CD4-positive, alpha-beta T cell treated with Interleukin-2 at 100 ng/mL for 4 hours (primary cell): Measurements from ENCODE around the gene ACP2.
"Not testable (repeated sequence)": the region's sequence is repeated elsewhere in the genome, so short reads cannot be mapped to it uniquely, and the experiment has no call there.

Experiments
- DNase-seq: peaks from one replicate; pipeline ENCODE4 v3.0.0-alpha.2; 2020; ENCODE audit warnings: low spot score

ACP2 gene

DNA sequence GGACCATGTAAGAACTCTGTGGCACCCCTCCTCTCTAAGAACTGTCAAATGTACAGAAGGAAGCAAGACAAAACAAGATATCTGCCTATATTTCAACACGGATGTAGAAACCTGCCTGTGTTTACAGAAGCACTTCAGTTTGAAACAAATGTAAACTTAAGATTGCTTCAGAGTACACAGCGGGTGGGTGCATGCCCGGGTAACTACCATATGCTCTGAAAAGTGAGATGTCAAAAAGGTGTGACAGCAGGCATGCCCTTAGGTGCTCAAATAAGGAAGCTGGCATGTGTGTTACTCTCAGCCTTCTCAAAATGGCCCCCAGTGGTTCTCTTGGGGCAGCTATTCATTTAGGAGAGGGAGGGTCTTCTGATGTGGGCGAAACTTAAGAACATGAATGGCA is 5.2 kb downstream of the ACP2 start:
- DNase-seq, result no peak

DNA sequence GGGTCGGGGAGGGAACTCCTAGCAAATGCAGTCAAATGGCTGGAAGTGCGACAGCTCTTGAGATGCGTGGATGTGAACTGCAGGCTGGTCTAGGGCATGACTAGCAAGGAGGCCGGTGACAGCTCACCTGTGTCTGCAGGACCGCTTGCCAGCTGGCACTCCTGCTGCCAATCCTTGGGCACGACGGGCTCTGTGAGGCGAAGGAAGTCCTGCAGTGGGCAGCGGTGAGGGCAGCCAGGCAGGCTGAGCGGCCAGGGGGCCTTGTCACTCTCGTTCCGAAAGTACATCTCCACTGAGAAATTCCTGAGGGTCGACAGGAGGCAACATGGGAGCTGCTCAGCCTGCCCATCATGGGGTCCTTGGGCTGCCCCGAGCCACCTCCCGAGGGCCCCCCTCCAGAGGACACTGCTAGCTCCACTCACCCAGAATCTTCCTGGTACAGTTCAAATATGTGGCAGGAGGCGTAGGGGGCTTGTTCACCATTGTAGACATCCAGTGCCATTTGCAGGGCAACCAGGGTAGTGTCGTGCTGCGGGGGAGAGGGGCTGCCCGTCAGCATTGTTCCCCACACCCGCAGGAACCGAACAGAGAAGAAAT is 5.9 kb downstream of the ACP2 start:
- no peak for DNase-seq

DNA sequence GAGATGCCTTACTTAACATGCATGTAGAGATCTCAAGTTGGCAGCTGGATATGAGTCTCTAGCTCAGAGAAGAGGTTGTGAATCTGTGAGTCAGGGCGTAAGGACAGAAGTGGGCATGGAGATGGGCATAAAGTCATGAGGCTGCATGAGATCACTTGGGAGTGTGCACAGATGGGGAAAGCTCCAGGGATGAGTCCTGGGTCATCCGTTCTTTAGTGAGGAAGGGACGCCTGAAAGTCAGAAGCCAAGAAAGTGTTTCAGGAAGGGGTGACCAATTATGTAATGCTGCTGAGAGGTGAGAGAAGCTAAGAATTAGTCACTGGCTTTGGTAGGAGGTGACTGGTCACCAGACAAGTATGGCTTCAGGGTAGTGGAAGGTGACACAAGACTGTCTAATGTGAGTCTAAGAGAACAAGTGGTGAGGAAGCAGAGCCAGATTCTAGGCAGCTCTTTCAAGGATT is 6.7 kb downstream of the ACP2 start:
- no peak for DNase-seq

DNA sequence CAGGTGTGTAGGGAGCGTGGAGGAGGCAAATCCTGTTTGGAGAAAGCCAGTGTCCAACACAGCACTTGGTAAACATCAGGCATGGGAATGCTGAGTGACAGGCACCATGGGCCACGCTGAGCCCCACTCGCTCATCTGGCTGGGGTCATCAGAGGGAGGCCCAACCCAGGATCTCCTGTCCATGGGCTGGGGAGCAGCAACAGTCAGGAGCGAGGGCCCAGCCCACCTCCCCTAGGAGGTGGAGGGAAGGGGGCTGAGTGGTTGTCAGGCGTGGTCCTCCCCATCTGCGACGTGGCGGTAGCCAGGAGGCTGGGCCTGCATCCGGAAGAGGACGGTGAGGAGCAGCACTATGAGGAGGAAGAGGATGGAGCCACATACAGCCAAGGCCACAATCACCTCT is 8.8 kb downstream of the ACP2 start:
- DNase-seq, result no peak

DNA sequence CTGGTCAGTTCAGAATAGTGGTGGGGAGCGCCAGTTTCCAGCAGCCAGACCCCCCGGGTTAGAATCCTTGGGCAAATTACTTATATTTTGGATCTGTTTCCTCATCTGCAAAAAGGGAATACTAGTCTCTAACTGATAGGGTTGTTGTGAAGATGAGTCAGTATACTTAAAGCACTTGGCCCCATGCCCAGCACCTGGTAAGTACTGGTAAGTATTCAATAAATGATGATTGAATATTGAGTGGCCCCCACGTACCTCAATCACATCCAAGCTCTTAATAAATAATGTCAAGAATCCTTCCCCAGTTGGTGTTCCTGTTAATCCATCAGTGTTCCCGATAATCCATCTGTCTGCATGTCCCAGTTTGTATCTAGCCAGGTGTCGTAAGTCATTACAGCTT is 12.1 kb downstream of the ACP2 start:
- peak; percentile 4 for DNase-seq

DNA sequence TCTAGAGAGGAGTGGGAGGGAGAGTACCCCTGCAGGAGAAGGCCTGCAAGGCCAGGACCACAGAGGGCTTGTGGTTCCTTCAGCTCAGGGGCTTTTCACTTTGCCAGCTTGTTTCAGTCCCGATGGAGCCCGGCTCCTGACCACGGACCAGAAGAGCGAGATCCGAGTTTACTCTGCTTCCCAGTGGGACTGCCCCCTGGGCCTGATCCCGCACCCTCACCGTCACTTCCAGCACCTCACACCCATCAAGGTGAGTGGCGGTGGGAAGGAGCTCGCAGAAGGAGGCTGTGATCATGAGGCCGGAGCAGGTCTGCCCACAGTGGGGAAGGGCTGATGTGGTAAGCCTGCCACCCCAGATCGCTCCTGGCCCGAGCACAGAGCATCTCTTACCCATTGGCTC is 13.5 kb downstream of the ACP2 start:
- no peak for DNase-seq

DNA sequence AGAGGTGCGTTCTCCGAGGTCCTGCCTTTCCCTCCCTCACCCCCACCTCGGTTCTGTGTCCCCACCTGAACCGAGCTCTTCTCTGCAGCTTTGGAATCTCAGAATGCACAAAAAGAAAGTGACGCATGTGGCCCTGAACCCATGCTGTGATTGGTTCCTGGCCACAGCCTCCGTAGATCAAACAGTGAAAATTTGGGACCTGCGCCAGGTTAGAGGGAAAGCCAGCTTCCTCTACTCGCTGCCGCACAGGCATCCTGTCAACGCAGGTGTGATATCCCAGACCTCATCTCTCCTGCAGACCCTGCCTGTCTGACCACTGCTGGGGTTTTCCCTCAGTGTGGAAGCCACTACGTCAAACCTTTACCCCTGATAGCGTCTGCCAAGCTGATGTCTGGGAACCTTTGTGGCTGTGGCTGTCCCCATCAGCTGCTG is 13.9 kb downstream of the ACP2 start:
- peak; percentile 51 for DNase-seq

DNA sequence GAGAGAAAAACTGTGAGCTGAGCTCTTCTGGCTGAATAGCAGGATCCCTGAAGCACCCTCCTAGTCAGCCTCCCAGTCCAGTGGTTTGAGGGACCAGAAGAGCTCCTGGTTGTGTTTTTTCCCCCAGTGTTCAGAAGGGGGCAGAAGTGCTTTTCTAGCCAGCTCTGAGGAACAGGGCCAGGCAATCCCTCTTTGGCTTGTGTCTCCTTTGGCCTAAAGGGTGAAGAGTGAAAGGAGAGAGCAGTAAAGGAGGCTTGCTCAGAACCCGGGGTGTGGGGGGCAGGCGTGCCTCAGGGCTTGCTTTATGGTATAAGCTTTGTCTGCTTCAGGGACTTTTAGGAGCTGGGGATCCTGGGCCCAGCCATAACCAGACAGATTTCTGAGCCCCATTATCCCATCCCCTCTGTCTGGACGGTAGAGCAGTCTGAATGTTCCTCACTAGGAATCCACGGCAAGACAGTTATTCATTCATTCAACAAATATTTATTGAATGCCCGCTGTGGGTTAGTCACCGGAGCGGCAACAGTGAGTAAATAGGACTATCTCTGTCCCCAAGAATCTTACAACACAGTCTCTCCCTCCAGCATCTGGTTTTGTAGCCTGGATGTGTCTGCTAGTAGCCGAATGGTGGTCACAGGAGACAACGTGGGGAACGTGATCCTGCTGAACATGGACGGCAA is 14.5 kb downstream of the ACP2 start:
- peak; percentile 19 for DNase-seq

DNA sequence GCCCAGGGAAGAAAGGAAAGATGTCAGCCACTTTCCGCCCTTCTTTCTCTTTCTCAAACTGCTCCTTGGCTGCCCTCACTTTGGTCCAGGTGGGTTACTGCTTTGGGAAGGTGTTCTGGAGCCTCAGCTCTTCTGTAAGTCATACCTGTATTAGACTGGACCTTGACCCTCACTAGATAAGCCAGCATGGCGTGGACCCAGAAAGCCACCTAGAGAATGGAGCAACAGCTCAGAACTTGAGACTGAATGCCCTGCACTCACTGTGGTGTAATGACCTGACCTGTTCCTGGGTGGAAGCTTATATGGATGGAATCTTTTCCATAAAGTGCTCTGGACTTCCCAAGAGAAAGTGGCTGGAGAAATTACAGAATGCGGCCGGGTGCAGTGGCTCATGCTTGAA is 15.6 kb downstream of the ACP2 start:
- no peak for DNase-seq

DNA sequence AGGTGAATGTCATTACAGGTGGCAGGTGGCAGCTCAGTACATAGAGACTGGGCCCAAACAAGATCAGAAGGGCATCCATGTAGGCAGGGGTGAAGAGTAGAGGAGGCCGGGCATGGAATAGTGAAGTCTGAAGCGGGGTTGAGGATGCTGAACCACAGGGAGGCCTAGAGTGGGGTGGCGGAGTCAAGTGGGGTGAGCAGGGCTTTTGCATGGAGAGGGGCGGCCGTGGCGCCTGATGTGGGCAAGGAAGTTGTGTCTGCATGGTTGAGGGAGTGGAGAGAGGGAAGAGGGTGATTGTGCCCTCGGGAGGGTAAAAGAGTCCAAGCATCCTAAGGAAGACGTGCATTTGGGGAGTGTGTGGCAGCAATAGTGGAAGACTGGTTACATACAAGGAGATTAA is 19.5 kb downstream of the ACP2 start:
- DNase-seq, result no peak

DNA sequence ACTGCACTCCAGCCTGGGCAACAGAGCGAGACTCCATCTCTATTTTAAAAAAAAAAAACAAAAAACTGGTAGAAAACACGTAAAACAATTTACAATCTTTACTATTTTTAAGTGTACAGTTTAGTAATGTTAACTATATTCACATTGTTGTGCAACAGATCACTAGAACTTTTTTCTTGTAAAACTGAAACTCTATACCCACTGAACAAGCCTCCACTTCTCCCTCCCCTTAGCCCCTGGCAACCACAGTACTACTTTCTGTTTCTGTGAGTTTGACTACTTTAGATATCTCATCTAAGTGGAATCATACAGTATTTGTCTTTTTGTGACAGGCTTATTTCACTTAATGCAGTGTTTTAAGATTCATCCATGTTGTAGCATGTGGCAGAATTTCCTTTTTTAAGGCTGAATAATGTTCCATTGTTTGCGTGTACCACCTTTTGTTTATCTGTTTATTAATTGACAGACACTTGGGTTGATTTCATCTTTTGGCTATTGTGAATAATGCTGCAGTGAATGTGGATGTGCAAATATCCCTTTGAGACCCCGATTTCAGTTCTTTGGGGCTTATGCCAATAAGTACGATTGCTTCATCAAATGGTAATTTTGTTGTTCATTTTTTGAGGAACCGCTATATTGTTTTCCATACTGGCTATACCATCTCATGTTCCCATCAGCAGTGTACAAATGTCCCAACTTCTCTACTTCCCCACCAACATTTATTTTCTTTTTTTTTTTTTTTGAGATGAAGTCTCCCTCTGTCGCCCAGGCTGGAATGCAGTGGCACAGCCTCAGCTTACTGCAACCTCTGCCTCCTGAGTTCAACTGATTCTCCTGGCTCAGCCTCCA is 22.8 kb downstream of the ACP2 start:
- DNase-seq, result peak; percentile 6

DNA sequence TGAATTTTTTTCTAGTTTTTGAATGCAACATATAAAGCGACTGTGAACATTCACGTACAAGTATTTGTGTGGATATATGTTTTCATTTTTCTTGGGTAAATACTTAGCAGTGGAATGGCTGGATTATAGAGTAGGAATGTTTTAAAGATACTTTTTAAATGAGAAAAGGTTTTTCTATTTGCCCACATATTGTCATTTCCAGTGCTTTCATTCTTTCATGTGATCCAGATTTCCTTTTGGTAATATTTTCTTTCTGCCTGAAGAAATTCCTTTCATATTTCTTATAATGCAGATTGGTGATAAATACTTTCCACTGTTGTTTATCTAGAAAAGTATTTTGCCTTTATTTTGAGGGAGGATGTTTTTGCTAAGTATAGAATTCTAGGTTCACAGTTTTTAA is 25.9 kb downstream of the ACP2 start:
- DNase-seq, result no peak

DNA sequence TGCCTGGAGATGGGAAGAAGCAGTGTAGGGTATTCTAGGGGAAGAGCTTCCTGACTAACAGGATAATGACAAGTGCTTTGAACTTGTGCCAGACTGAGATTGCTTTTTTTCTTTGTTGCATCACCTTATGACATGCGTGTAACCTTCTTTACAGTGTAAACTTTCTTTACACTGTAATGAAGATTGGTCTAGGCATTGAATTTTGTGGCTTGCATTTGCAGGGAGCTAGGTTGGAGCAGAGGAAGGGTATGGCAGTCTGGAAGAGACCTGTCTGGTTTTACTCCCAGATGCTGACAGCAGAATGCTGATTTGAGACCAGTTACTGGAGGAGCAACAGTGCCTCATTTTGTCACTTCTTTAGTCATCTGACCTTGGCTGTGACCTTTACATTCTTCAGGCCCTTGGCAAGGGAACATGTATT is 28.2 kb downstream of the ACP2 start:
- DNase-seq, result no peak

DNA sequence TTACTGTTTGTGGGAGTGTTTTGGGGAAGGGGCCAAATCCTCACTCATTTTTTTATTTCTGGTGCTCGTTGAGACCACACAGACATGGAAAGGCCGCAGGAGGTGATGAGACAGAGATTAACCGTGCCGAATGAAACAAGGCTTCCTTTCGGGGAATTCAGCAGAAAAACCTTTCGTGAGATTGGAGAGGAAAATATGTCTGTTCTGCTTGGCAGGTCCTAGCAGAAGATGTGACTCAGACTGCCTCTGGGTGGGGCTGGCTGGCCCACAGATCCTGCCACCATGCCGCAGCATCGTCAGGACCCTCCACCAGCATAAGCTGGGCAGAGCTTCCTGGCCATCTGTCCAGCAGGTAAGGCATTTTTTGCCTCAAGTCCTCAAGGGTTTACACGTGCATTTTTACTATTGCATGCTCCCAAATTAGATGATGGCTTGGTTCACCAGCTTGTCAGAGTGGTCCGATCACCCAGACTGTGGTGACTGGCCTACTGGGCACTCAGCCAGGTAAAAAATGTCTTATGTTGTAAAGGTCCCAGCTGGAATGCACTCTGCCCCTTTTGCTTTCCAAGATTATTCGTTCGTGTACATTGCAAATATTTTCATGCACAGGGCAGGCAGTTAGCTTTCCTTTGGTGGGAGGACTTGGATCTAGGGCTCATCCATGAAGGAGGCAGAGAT is 32.4 kb downstream of the ACP2 start:
- peak; percentile 82 for DNase-seq

DNA sequence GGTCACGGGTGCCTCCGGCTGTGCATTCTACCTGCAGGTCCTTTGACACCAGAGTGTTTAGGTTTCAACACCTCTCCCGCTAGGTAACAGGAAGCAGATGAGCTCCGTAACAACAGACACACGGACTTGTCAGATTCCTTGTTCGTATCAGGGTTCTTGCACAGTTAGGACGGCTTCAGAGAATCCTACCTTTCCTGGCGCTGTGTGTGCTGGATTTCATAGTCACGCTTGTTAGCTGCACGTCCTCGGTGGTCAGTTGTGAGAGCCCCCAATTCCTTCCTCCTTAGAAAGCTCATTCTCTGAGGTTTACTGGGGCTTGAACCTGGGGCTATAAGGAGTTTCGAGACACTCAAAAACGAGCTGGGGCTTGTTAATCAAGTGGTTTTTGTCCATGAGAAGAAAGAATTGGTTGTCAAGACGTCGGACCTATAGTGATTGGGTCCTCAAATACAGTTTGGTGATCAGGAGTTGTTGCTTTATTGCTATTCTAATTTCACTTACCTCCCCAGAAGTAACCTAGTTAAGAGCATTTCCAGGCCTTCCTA is 33.2 kb downstream of the ACP2 start:
- peak; percentile 49 for DNase-seq

DNA sequence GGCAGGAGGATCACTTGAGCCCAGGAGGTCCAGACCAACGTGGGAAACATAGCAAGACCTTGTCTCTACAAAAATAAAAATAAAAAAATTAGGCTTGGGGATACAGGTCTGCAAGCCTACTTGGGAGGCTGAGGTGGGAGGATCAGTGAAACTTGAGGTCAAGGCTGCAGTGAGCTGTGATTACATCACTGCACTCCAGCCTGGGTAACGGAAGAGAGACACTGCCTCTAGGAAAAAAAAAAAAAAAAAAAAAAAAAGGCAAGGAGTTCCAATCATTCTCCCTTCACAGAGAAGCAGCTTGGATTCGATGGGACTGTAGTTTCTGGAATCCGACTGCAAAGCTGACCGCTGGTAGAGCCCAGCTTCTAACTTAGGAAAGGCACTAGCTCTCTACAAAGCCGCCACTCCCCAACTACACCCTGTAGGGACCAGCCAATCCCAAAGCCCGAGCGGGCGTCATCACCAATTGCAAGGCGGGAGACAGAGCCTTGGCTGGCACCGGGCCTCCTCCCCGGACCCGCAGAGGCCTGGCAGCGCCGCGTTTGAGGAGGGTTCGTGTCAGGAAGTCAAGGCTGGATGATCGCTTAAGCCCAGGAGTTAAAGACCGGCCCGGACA is 34.6 kb downstream of the ACP2 start:
- DNase-seq, result peak; percentile 89

DNA sequence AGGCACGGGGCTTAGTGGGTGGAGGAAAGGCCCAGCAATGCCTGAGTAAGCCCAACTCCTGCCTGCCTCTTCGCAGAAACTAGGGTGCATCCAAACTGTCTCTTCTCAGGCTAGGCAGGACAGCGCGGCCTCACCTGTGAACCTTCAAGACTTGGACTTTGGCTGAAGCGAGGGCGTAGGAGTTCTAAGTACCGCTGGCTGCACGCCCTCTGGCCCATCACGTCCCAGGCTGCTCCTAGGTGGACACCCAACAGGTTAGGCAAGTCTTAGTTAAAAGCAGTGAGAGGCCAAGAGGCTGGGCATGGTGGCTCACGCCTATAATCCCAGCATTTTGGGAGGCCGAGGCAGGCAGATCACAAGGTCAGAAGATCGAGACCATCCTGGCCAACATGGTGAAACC is 35.7 kb downstream of the ACP2 start:
- no peak for DNase-seq

DNA sequence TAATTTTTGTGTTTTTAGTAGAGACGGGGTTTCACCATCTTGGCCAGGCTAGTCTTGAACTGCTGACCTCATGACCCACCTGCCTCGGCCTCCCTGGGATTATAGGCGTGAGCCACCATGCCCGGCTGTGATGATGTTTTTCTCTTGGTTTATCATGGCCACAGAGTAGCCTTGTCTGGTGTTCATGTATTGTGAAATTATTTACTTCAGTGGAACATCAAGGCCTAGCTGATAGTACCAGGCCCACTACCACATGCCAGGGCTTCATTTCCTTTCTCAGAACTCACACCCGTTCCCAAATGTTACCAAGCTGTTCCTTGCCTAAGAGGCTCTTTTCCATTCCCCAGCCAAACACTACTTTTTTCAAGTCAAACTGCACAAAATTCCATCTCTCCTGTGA is 40.0 kb downstream of the ACP2 start:
- no peak for DNase-seq

DNA sequence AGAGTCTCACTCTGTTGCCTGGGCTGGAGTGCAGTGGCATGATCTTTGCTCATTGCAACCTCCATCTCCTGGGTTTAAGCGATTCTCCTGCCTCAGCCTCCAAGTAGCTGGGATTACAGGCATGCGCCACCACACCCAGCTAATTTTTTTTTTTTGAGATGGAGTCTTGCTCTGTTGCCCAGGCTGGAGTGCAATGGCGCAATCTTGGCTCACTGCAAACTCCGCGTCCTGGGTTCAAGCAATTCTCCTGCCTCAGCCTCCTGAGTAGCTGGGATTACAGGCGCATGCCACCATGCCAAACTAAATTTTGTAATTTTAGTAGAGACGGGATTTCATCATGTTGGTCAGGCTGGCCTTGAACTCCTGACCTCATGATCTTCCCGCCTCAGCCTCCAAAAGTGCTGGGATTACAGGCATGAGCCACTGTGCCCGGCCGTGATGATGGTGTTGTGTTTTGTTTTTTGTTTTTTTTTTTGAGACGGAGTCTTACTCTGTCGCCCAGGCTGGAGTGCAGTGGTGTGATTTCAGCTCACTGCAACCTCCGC is 40.5 kb downstream of the ACP2 start:
- not testable (repeated sequence) for DNase-seq

DNA sequence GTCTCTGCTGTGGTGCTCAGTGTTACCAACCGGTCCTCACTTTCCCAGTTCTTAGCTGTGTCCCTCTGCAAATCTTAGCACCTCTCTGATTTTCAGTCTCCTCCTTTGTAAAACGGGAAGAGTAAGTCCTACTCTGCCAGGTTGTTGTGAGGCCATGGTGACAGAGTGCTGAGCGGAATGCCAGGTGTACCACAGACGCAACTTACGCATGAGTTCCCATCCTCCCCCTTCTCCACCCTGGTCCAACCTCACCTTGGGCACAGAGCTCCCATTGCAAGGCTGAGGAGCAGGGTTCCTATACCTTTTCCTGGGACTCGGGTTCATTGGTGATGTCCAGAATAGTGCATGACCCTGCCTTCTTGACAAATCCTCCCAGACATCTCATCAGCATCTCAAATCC is 41.2 kb downstream of the ACP2 start:
- no peak for DNase-seq

DNA sequence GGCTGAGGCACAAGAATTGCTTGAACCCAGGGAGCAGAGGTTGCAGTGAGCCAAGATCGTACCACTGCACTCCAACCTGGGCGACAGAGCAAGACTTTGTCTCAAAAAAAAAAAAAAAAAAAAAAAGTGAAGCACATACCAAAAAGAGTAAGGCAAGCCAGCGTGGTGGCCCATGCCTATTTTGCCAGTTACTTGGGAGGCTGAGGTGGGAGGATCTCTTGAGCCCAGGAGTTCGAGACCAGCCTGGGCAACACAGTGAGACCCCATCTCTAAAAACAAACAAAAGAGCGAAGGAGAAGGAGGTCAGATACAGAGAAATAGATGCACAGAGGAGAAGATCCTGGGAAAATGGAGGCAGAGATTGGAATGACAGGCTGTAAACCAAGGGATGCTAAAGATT is 42.0 kb downstream of the ACP2 start:
- DNase-seq, result not testable (repeated sequence)

DNA sequence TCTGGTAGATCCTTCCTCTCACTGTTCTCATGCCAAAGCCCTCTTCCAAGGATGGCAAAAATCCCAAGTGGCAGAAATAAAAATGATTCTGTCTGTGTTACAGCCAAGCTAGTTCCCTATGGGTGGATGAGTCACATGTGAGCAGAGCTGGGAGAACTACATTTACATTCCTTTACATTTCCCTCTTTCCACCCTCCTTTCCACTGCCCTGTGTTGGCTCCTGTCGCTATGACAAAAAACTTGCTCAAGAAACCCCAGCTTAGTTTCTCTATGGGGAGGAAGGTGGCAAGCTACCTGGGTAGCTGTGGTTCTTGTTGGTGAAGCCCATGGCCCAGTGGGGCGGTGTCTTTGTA is 44.0 kb downstream of the ACP2 start:
- no peak for DNase-seq
